Upper lobe of right lung (tissue), 1 donor: Measurements from ENCODE around the gene ERBB2. TPM values are rescaled to one million over a fixed set of nuclear protein-coding genes. Genes with fewer than 3 reads are reported as not detected.

ENCODE experiments used
- ATAC-seq: fragments of 200-7000 bp; cut with Tn5 transposase; one replicate; pipeline ENCODE4 v1.9.1; 2020; ENCODE audit warnings: mild to moderate bottlenecking, moderate library complexity
- DNase-seq: peaks from one replicate; pipeline ENCODE4 v3.0.0-alpha.2; 2020
- H3K27ac ChIP-seq: fragments of 200-600 bp; one replicate; pipeline ENCODE4 v1.8.0; 2022
- H3K27me3 ChIP-seq: fragments of 200-600 bp; one replicate; pipeline ENCODE4 v1.8.0; 2022; ENCODE audit warnings: mild to moderate bottlenecking
- H3K36me3 ChIP-seq: fragments of 200-600 bp; one replicate; pipeline ENCODE4 v1.8.0; 2022
- H3K4me1 ChIP-seq: fragments of 200-600 bp; one replicate; pipeline ENCODE4 v1.8.0; 2022
- H3K4me3 ChIP-seq: fragments of 200-600 bp; one replicate; pipeline ENCODE4 v1.8.0; 2022; ENCODE audit warnings: mild to moderate bottlenecking
- H3K9me3 ChIP-seq: fragments of 200-600 bp; one replicate; pipeline ENCODE4 v1.8.0; 2022
- CTCF ChIP-seq: fragments of 200-600 bp; IDR thresholded peaks from one replicate; pipeline ENCODE4 v1.8.0; 2022; ENCODE audit warnings: antibody characterized with exemption
- intact Hi-C: fragments of 100-400 bp; cut with DNase I; formaldehyde crosslinking; loops from one replicate; pipeline ENCODE4 v1.11.0; 2022
- long read RNA-seq: library from polyadenylated mRNA; unstranded; transcript quantifications from one replicate; pipeline ENCODE4 v2.0.0, GENCODE V29; 2021
- total RNA-seq: library from RNA; stranded (reverse); fragmentation: NEBNext Ultra II Directional; extraction: Animal tissue kit (Norgen Biotek cat#: 25700); gene quantifications from one replicate; pipeline ENCODE4 v1.2.1, GENCODE V29; 2021
- donor health status: DM: no; HTN: yes; CAD: no; lungs with severe emphysema.

Gene ERBB2
- 97.5 TPM for total RNA-seq
- long read RNA-seq, full-length matches to known transcripts: 59 of 159 reads
- long read RNA-seq, partial matches to known transcripts: 77 of 159 reads
- long read RNA-seq, other reads (novel, unspliced or antisense): 23 of 159 reads

DNA sequence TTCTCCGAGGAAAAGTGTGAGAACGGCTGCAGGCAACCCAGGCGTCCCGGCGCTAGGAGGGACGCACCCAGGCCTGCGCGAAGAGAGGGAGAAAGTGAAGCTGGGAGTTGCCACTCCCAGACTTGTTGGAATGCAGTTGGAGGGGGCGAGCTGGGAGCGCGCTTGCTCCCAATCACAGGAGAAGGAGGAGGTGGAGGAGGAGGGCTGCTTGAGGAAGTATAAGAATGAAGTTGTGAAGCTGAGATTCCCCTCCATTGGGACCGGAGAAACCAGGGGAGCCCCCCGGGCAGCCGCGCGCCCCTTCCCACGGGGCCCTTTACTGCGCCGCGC lies at the start of gene ERBB2:
ERBB2 (plus strand) TSS at position 247 of the 330 bp plus-strand sequence. CDS start 175 bp downstream, outside the sequence.
- DNase-seq (peak; percentile 86), ATAC-seq (peak; percentile 91)
- Histone ChIP-seq H3K36me3 (no peaks in the 10 kb centered on the region), H3K27ac (peak within 1 kb of the TSS; percentile 76), H3K9me3 (no peaks in the 10 kb centered on the region), H3K27me3 (no peaks in the 10 kb centered on the region), H3K4me1 (peaks cover 33% of the 10 kb centered on the region), H3K4me3 (peak within 1 kb of the TSS; percentile 71)
- TF ChIP-seq CTCF: no peak
- intact Hi-C loops: no loop called here

GRCh38 chr17:39650121-39650579 lies 49.7 kb upstream of the ERBB2 start:
- Histone ChIP-seq H3K9me3 (no peaks in the 10 kb centered on the region), H3K4me3 (no peak overlapping the region), H3K27me3 (no peaks in the 10 kb centered on the region), H3K27ac (no peak overlapping the region), H3K4me1 (no peaks in the 10 kb centered on the region), H3K36me3 (peaks cover 5% of the 10 kb centered on the region)
- no peak for ATAC-seq
- no peak for TF ChIP-seq CTCF
- DNase-seq: no peak
- intact Hi-C loops: no loop called here

DNA sequence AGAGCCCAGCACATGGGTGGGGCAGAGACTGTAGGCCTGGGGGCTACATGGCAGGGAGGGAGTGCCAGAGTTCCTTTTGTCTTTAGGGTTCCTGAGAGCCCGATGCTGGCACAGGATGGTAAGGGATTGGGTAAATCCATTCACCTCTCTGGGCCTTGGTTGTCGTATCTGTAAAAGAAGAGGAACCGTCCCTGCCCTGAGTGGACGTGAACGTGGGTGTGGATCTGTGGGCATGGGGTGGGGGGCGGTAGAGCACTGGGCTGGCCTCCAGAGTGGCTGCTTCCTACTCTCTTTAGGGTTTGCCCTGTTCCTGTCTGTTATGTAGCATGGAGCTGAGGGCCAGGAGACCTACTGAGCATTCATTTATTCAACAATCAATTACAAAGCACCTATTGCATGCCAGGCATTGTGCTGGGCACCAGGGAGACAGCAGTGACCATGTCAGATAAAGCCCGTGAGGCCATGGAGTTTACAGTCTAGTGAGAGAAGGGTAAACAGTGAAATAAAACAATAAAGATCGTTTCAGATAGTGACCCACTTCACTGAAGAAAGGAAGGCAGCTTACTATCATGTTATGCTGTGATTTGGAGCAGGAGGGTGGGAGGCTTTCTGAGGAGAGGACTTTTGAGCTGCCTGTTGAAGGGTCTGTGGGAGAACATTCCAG lies 47.8 kb upstream of the ERBB2 start:
- Histone ChIP-seq H3K4me1 (no peaks in the 10 kb centered on the region), H3K27ac (peak overlapping the region; percentile 47), H3K9me3 (no peaks in the 10 kb centered on the region), H3K27me3 (no peaks in the 10 kb centered on the region), H3K36me3 (peaks cover 15% of the 10 kb centered on the region), H3K4me3 (no peak overlapping the region)
- TF ChIP-seq CTCF: no peak
- DNase-seq (no peak), ATAC-seq (peak; percentile 36)
- intact Hi-C loops: no loop called here

- ATAC-seq (no peak), DNase-seq (no peak)
- Histone ChIP-seq H3K4me3 (no peak overlapping the region), H3K27ac (peak overlapping the region; percentile 47), H3K4me1 (no peaks in the 10 kb centered on the region), H3K27me3 (no peaks in the 10 kb centered on the region), H3K36me3 (peaks cover 17% of the 10 kb centered on the region), H3K9me3 (no peaks in the 10 kb centered on the region)
- intact Hi-C loops: no loop called here
- no peak for TF ChIP-seq CTCF
These were observed 47.1 kb upstream of the ERBB2 start for GRCh38 chr17:39652587-39653315.

GRCh38 chr17:39653316-39653661 lies 46.6 kb upstream of the ERBB2 start:
- ATAC-seq: no peak
- Histone ChIP-seq H3K4me3 (no peak overlapping the region), H3K27me3 (no peaks in the 10 kb centered on the region), H3K27ac (no peak overlapping the region), H3K9me3 (no peaks in the 10 kb centered on the region), H3K36me3 (peaks cover 17% of the 10 kb centered on the region), H3K4me1 (no peaks in the 10 kb centered on the region)
- intact Hi-C loops: no loop called here
- no peak for TF ChIP-seq CTCF
- DNase-seq: no peak
